ENCODE data around the gene PTPRE.

DNA sequence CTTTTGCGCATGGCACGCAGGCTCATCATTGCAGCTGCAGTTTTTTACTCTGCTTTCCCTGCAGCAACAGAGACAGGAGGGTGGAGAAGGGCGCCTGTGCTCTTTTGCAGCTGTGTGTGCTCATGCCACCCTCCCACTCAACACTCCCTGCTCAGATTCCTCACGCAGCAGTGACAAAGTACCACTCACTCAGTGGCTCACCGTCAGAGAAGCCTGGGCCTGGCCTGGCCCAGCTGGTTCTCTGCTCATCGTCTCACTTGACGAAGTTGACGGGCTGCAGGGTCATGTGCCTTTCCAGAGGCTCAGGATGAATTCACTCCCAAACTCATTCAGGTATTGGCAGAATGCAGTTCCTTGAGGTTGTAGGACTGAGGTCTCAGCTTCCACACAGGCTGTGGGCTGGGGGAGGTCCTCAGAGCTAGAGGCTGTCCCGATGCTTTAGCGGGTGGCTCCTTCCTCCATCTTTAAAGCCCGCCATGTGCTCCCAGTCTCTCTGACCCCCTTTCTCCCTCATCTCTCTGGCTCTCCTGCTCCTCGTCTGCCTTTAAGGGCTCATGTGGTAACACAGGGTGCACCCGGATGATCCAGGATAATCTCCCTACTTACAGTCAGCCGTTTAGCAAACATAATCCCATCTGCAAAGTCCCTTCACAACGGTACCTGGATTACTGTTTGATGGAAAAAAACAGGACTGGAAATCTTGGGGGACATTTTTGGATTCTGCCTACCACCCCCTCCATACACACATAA, 25.8 kb downstream of the PTPRE start:
- TF ChIP-seq TSHZ2 (CRISPR knock-in tag; IDR thresholded peaks at IDR 0.05) (no peak), ZFP30 (CRISPR knock-in tag; IDR thresholded peaks at IDR 0.05) (no peak), ZNF70 (CRISPR knock-in tag; IDR thresholded peaks at IDR 0.05) (no peak), ZNF565 (CRISPR knock-in tag; conservative IDR thresholded peaks at IDR 0.05; ENCODE audit: low read depth) (no peak), ISL1 (CRISPR knock-in tag; IDR thresholded peaks at IDR 0.05) (no peak)

Measured in SK-N-SH treated with all-trans-retinoic acid at 6 μM for 48 hours (cell line).